Brain microvascular endothelial cell (primary cell): ENCODE data around the gene GASK1A.

Source experiments
- DNase-seq: peaks from one replicate; pipeline ENCODE4 v3.0.0-alpha.2; 2020
- H3K27ac ChIP-seq: fragments of 250-450 bp; sonication (Bioruptor Pico); 2 replicates; pipeline ENCODE4 v1.5.1; 2020; ENCODE audit warnings: mild to moderate bottlenecking, moderate library complexity
- H3K27me3 ChIP-seq: fragments of 250-450 bp; sonication (Bioruptor Pico); replicated peaks from 2 replicates; pipeline ENCODE4 v1.5.1; 2020; ENCODE audit warnings: mild to moderate bottlenecking
- H3K36me3 ChIP-seq: fragments of 250-450 bp; sonication (Bioruptor Pico); replicated peaks from 2 replicates; pipeline ENCODE4 v1.5.1; 2020; ENCODE audit warnings: mild to moderate bottlenecking
- H3K4me3 ChIP-seq: 2 replicates; pipeline ENCODE4 v1.5.1; 2011; ENCODE audit warnings: low read depth, mild to moderate bottlenecking, control low read depth, low read length, moderate library complexity
- in situ Hi-C: cut with HindIII; loops from 2 replicates; pipeline ENCODE4 v1.10.0; 2017; ENCODE audit warnings: low sequenced_read_pairs, low pct_ligation_motif_present
- TF ChIP-seq, protein P1 (sequence below): IDR thresholded peaks from 2 replicates; pipeline ENCODE4 v1.5.1; 2011; ENCODE audit warnings: low read depth, mild to moderate bottlenecking, moderate library complexity, low read length, control low read depth, inconsistent platforms; ENCODE audit errors: missing control alignments

The GASK1A gene

DNA sequence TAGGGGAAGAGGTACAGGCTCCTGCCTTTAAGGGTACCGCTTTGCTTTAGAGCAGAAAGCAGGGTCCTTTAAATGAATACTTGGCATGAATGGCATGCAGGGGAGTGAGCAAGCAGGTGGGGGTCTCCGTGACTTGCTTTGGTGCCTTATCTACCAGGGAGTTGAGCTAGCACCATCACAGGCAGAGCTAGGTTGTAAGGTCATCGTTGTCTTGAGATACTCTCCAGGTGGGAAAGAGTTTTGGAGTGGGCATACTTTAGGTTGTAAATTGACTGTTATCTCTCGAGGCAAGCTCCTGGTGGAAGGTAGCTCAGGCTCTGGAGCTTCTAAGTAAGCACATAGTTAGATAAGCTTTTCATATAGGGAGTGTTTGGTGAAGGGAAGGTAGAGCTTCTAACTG is 5.6 kb downstream of the GASK1A start:
- Histone ChIP-seq H3K27me3 (peaks cover 11% of the 10 kb centered on the region), H3K4me3 (no peak overlapping the region), H3K36me3 (no peaks in the 10 kb centered on the region), H3K27ac (no peak overlapping the region)
- in situ Hi-C loops = no loop called here
- DNase-seq = no peak
- TF ChIP-seq, protein P1, sequence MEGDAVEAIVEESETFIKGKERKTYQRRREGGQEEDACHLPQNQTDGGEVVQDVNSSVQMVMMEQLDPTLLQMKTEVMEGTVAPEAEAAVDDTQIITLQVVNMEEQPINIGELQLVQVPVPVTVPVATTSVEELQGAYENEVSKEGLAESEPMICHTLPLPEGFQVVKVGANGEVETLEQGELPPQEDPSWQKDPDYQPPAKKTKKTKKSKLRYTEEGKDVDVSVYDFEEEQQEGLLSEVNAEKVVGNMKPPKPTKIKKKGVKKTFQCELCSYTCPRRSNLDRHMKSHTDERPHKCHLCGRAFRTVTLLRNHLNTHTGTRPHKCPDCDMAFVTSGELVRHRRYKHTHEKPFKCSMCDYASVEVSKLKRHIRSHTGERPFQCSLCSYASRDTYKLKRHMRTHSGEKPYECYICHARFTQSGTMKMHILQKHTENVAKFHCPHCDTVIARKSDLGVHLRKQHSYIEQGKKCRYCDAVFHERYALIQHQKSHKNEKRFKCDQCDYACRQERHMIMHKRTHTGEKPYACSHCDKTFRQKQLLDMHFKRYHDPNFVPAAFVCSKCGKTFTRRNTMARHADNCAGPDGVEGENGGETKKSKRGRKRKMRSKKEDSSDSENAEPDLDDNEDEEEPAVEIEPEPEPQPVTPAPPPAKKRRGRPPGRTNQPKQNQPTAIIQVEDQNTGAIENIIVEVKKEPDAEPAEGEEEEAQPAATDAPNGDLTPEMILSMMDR = no peak

DNA sequence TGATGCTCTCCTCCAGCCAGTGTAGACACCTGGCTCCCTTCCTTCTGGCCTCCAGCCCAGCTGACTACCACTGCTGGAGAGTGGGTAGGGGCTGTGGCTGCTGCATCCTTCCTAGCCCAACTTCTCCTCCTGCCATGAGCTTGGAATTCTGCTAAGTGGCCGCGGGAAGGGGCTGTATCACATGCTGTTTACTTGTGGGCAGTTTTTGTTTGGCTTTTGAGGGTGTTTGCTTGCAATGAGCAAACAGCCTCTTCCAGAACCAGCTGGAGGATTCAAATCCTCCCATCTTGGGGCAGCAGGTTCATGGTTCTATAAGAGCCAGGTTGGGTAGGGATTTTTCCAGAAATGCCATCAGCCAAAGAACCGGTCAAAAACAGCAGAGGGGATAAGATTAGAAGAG is 9.0 kb downstream of the GASK1A start:
- TF ChIP-seq, protein P1 = no peak
- Histone ChIP-seq H3K4me3 (no peak overlapping the region), H3K36me3 (no peaks in the 10 kb centered on the region), H3K27ac (no peak overlapping the region), H3K27me3 (no peaks in the 10 kb centered on the region)
- in situ Hi-C loops = no loop called here
- no peak for DNase-seq

DNA sequence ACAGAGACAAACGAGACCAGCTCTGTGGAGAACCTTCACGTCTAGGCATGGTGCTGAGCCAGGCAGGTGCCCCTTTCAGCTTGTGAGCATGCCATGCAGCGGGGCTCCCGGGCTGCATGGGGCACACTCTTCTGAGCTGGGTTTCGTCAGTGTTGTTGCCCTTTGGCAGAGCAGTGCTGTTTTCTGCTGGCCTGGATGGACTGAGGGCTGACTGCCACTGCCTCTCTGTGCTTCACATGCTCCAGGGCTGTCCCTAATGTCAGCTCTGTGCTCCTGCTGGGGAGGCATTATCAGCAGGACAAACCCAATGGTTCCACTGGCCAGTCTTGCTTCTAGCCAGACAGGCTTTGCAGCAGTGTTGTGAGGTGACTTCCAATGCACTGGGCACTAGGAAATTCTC is 9.5 kb downstream of the GASK1A start:
- DNase-seq = no peak
- TF ChIP-seq, protein P1 = no peak
- no peak overlapping the region for H3K27ac ChIP-seq
- H3K27me3 ChIP-seq = no peaks in the 10 kb centered on the region
- no peak overlapping the region for H3K4me3 ChIP-seq
- in situ Hi-C loops = no loop called here
- H3K36me3 ChIP-seq = no peaks in the 10 kb centered on the region

DNA sequence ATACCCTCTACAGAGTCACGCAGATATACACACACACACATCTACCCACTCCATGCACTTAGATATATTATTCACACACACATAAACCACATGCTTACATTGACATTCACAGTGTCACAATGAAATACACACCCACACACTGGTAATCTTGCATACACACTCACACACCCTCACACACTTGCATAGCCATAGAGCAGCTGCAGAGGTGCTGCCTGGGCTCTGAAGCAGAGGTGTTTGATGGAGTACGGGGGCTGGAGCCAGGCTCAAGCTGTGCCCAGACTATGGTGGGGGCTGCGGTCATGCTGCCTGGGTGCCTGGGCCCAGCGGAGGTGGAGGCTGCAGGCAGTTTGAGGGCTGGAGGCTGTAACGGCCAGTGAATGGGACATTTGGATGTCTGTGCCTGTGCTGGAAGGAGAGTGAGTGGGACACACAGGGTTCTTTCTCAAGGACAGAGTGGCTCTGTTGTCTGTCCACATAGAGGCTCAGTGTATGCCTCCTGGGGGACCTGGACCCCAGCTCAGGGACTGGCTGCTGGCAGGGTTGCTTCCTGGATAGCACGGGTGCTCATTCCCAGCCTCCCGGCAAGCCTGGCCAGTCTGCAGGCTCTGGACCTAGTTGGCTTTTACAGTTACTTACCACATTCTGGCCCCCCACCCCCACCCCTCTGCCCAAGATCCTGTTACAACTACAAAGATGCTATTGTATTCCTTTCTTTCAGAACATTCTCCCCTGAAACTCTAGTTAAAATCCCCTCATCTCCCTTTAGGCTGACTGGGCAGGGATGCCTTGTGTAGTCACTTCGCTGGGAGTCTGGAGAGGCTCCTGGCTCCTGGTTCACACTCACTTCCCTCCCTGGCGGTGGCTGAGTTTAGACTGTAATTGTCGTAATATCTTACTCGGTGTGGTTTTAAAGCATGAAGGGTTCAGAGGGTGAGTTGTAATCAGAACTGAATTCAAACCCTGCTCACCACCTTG is 12.5 kb downstream of the GASK1A start:
- TF ChIP-seq, protein P1 = no peak
- no peak for DNase-seq
- in situ Hi-C loops = no loop called here
- H3K27ac ChIP-seq = no peak overlapping the region
- no peaks in the 10 kb centered on the region for H3K27me3 ChIP-seq
- no peak overlapping the region for H3K4me3 ChIP-seq
- no peaks in the 10 kb centered on the region for H3K36me3 ChIP-seq

DNA sequence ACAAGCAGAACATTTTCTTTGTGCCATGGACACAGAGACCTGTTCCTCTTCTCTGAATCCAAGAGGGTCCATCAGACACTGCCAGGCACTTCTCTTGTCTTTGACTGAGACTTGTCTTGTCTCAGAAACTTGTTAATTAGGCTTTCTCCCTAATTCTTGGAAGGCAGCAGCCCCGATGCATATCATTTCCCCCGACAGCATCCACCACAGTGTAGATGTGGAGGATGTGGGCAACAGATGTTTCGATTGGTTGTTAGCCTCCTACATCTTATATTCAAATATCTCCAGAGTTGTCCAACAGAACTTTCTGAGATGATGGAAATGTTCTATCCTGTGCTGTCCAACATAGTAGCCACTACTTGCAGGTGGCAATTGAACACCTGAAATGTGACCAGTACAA is 15.5 kb downstream of the GASK1A start:
- Histone ChIP-seq H3K27ac (no peak overlapping the region), H3K27me3 (no peaks in the 10 kb centered on the region), H3K36me3 (no peaks in the 10 kb centered on the region), H3K4me3 (no peak overlapping the region)
- DNase-seq = no peak
- in situ Hi-C loops = no loop called here
- TF ChIP-seq, protein P1 = no peak
